HL-60 (cell line): ENCODE results near the gene TSC22D1.

ENCODE experiments used
- DNase-seq, 2 experiments: peaks; one replicate each; pipeline ENCODE4 v3.0.0-alpha.2; 2010 to 2020; ENCODE audit warnings: low read depth in 1 of 2, low spot score in 1 of 2
- H3K27ac ChIP-seq: fragments of 250-450 bp; sonication (Bioruptor Pico); replicated peaks from 2 replicates; pipeline ENCODE4 v1.5.1; 2020; ENCODE audit warnings: mild to moderate bottlenecking, moderate library complexity
- H3K27me3 ChIP-seq: fragments of 250-450 bp; sonication (Bioruptor Pico); 2 replicates; pipeline ENCODE4 v1.5.1; 2021; ENCODE audit warnings: mild to moderate bottlenecking, moderate library complexity; ENCODE audit not compliant: insufficient read depth, poor library complexity, severe bottlenecking
- H3K4me3 ChIP-seq: replicated peaks from 2 replicates; pipeline ENCODE4 v1.5.1; 2011; ENCODE audit warnings: mild to moderate bottlenecking, control low read depth, low read length; ENCODE audit not compliant: insufficient read depth
- GABPA ChIP-seq: IDR thresholded peaks from 2 replicates; pipeline ENCODE4 v1.6.1; 2012; ENCODE audit warnings: low read depth
- POLR2AphosphoS5 ChIP-seq: IDR thresholded peaks from 2 replicates; pipeline ENCODE4 v1.6.1; 2012; ENCODE audit warnings: low read depth
- SPI1 ChIP-seq: IDR thresholded peaks from 2 replicates; pipeline ENCODE4 v1.6.1; 2012; ENCODE audit warnings: low read depth, mild to moderate bottlenecking, borderline replicate concordance
- TF ChIP-seq, protein P1 (sequence below): IDR thresholded peaks from 2 replicates; pipeline ENCODE4 v1.6.1; 2012; ENCODE audit warnings: low read depth; ENCODE audit not compliant: insufficient replicate concordance
- TF ChIP-seq, protein P2 (sequence below): IDR thresholded peaks from one replicate; pipeline ENCODE4 v1.5.1; 2011; ENCODE audit warnings: low read length, control low read depth, inconsistent platforms; ENCODE audit not compliant: insufficient read depth

Gene TSC22D1

DNA sequence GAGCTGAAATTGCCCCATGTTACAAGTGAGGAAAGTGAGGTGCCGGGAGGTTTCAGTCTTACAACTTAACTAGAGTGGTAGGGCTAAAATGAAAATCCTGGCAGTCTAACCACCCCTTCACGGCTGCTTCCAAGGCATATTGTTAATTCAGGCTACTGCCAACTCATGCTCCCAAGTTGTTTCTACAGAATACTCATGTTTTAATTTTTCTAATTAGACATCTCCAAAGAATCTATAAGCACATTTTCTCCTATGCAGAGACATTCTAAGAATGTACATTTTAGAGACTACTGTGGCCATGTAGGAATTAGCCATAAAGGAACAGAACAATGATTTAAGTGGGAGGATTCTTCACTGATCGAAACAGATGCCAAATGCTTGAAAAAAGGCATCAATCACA lies 7.0 kb upstream of the TSC22D1 start:
- no peak for DNase-seq
- H3K27ac ChIP-seq = no peak overlapping the region
- H3K27me3 ChIP-seq = peaks cover 4% of the 10 kb centered on the region
- no peak overlapping the region for H3K4me3 ChIP-seq
- TF ChIP-seq GABPA = no peak
- TF ChIP-seq, protein P1, sequence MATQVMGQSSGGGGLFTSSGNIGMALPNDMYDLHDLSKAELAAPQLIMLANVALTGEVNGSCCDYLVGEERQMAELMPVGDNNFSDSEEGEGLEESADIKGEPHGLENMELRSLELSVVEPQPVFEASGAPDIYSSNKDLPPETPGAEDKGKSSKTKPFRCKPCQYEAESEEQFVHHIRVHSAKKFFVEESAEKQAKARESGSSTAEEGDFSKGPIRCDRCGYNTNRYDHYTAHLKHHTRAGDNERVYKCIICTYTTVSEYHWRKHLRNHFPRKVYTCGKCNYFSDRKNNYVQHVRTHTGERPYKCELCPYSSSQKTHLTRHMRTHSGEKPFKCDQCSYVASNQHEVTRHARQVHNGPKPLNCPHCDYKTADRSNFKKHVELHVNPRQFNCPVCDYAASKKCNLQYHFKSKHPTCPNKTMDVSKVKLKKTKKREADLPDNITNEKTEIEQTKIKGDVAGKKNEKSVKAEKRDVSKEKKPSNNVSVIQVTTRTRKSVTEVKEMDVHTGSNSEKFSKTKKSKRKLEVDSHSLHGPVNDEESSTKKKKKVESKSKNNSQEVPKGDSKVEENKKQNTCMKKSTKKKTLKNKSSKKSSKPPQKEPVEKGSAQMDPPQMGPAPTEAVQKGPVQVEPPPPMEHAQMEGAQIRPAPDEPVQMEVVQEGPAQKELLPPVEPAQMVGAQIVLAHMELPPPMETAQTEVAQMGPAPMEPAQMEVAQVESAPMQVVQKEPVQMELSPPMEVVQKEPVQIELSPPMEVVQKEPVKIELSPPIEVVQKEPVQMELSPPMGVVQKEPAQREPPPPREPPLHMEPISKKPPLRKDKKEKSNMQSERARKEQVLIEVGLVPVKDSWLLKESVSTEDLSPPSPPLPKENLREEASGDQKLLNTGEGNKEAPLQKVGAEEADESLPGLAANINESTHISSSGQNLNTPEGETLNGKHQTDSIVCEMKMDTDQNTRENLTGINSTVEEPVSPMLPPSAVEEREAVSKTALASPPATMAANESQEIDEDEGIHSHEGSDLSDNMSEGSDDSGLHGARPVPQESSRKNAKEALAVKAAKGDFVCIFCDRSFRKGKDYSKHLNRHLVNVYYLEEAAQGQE = no peak
- no peak for TF ChIP-seq SPI1
- TF ChIP-seq, protein P2, sequence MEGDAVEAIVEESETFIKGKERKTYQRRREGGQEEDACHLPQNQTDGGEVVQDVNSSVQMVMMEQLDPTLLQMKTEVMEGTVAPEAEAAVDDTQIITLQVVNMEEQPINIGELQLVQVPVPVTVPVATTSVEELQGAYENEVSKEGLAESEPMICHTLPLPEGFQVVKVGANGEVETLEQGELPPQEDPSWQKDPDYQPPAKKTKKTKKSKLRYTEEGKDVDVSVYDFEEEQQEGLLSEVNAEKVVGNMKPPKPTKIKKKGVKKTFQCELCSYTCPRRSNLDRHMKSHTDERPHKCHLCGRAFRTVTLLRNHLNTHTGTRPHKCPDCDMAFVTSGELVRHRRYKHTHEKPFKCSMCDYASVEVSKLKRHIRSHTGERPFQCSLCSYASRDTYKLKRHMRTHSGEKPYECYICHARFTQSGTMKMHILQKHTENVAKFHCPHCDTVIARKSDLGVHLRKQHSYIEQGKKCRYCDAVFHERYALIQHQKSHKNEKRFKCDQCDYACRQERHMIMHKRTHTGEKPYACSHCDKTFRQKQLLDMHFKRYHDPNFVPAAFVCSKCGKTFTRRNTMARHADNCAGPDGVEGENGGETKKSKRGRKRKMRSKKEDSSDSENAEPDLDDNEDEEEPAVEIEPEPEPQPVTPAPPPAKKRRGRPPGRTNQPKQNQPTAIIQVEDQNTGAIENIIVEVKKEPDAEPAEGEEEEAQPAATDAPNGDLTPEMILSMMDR = no peak
- no peak for TF ChIP-seq POLR2AphosphoS5

DNA sequence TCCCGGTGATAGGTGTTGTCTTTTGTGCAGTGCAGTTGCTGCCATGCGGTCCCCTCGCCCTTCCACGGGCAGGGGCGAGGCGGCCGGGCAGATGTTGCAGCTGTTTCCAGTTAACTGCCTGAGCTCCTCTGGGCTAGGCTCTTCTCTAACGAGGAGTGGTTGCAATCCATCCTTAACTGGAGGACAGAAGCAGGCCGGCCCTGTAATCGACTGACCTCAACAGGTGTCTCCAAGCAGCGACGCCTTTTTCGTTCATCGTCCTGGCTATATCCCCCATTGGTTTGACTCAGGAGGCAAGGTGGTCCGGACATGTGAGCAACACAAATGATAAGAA lies 1.9 kb upstream of the TSC22D1 start:
- H3K4me3 ChIP-seq = peak overlapping the region; percentile 77
- TF ChIP-seq, protein P2 = no peak
- TF ChIP-seq GABPA (no peak), SPI1 (no peak)
- TF ChIP-seq, protein P1 = peak; percentile 11
- DNase-seq = no peak
- H3K27me3 ChIP-seq = peaks cover 17% of the 10 kb centered on the region
- peak overlapping the region; percentile 80 for H3K27ac ChIP-seq

DNA sequence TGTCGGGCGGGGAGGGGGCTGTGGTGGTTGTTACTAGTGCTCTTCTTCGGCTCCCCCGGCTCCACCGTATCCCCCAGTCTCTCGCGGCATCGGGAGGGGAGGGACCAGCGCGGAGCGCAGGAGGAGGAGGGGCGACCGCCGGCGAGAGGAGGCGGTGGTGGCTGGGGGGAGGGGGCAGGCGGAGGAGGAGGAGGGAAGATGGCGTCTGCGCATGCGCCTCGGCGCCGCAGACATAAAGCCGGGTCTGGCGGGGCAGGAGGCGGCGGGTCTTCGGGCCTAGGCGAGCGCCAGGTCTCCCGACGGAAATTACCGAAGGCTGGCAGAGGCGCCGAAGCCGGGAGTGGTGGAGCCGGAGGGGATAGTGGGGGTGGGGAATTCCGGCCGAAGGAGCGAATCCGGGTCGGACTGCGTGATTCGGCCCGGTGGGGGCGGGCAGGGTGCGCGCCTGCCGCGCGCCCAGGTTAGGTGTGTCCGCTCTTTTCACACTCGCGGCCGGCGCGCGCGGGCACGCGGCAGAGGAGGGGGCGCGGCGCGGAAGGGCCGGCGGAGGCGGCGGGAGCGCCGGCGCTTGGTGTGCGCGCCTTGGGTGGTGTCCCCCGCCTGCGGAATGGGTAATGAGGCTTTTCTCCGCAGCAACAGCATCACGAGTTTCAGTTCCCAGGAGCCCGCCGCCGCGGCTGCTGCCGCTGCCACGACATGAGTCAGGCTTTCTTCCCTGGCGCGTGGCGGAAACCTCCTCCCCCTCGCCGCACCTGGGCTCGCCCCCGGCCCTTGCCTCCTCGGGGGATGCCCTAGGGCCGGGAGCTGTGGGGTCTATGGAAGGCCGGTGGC lies 1.3 kb upstream of the TSC22D1 start:
- DNase-seq = peak; percentile 68 to 94
- Histone ChIP-seq H3K27me3 (peaks cover 17% of the 10 kb centered on the region), H3K4me3 (peak overlapping the region; percentile 77), H3K27ac (peak overlapping the region; percentile 80)
- TF ChIP-seq POLR2AphosphoS5 = no peak
- TF ChIP-seq, protein P1 = peak; percentile 49
